CD4-positive, CD25-positive, alpha-beta regulatory T cell (primary cell): Measurements from ENCODE around the gene FLG. TPM values are rescaled to one million over a fixed set of nuclear protein-coding genes. Genes with fewer than 3 reads are reported as not detected.
A peak's percentile ranks its signal among the peaks of the same experiment; 100 is the strongest.

Experiments used
- ATAC-seq, 2 donors: fragments of 150-1000 bp; cut with Tn5 transposase; one replicate each; pipeline ENCODE4 v1.10.0; 2021; ENCODE audit warnings: low read depth in 2 of 2, moderate number of reproducible peaks in 2 of 2, moderate library complexity in 1 of 2
- DNase-seq, 3 donors: peaks; one replicate each; pipeline versions ENCODE4 v3.0.0 to v3.0.0-alpha.2; 2012 to 2022; ENCODE audit warnings: mixed read lengths in 1 of 3
- H3K27ac ChIP-seq: one replicate; pipeline ENCODE4 v1.7.0; 2013; ENCODE audit warnings: mild to moderate bottlenecking, low read length; ENCODE audit not compliant: insufficient read depth, poor library complexity, severe bottlenecking
- H3K27me3 ChIP-seq: one replicate; pipeline ENCODE4 v1.7.0; 2013; ENCODE audit warnings: low read length; ENCODE audit not compliant: control insufficient read depth, insufficient read depth
- H3K36me3 ChIP-seq: one replicate; pipeline ENCODE4 v1.7.0; 2013; ENCODE audit warnings: mild to moderate bottlenecking, low read length, moderate library complexity; ENCODE audit not compliant: control insufficient read depth, insufficient read depth
- H3K4me1 ChIP-seq: 2 replicates; pipeline ENCODE4 v1.7.0; 2013; ENCODE audit warnings: mild to moderate bottlenecking, low read length; ENCODE audit not compliant: insufficient read depth, control insufficient read depth, poor library complexity, severe bottlenecking
- H3K4me3 ChIP-seq: one replicate; pipeline ENCODE4 v1.7.0; 2013; ENCODE audit warnings: low read depth, mild to moderate bottlenecking, low read length, moderate library complexity
- H3K9me3 ChIP-seq, 2 experiments: 1 replicate in 1 of 2; 2 replicates in 1 of 2; pipeline ENCODE4 v1.7.0; 2013; ENCODE audit warnings: low read length in 2 of 2, mild to moderate bottlenecking in 1 of 2, moderate library complexity in 1 of 2; ENCODE audit not compliant: control insufficient read depth in 2 of 2
- H3K27ac Mint-ChIP-seq, 3 donors: one replicate each; pipeline ENCODE4 v1.8.0; 2020 to 2022; ENCODE audit warnings: mild to moderate bottlenecking in 3 of 3, mixed read lengths in 3 of 3, moderate library complexity in 2 of 3
- H3K27me3 Mint-ChIP-seq: one replicate; pipeline ENCODE4 v1.8.0; 2022; ENCODE audit warnings: mild to moderate bottlenecking, mixed read lengths
- H3K36me3 Mint-ChIP-seq: one replicate; pipeline ENCODE4 v1.8.0; 2020; ENCODE audit warnings: mixed read lengths
- H3K4me1 Mint-ChIP-seq, 4 donors: one replicate each; pipeline ENCODE4 v1.8.0; 2020 to 2022; ENCODE audit warnings: mixed read lengths in 4 of 4, mild to moderate bottlenecking in 1 of 4
- H3K4me3 Mint-ChIP-seq, 4 donors: one replicate each; pipeline ENCODE4 v1.8.0; 2020 to 2022; ENCODE audit warnings: mild to moderate bottlenecking in 4 of 4, mixed read lengths in 4 of 4, moderate library complexity in 3 of 4
- H3K9me3 Mint-ChIP-seq, 7 donors: one replicate each; pipeline ENCODE4 v1.8.0; 2020 to 2022; ENCODE audit warnings: mixed read lengths in 7 of 7, mild to moderate bottlenecking in 3 of 7, moderate library complexity in 2 of 7
- polyA plus RNA-seq, 4 donors: library from polyadenylated mRNA; unstranded; fragments of 300-500 nt; fragmentation: Illumina TruSeq; gene quantifications; one replicate each; pipeline ENCODE4 v1.2.3, GENCODE V29; 2021
- total RNA-seq: library from RNA; stranded (reverse); gene quantifications from one replicate; pipeline ENCODE4 v1.2.3, GENCODE V29; 2022

FLG gene
- not detected for total RNA-seq
- polyA plus RNA-seq, result not detected

DNA sequence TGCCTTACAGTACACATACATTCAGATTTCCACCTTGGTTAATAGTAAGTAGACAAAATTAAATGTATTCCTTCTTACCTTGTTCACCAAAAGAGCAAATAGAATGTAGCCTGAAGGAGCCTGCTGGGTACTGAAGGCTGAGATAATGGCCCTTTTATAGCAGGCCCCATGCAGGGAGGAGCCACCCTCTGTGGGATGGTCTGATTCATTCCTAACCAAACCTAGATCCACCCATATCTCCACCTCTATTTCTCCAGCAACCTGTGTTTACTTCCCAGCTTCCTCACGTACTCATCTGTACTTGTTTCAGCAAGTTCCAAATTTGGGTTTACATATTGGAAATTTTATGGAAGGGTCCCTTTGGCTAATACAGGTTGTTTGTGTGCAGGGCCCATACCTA is at the start of gene FLG:
Gene FLG (minus strand): TSS at position 129 of the 400 bp plus-strand sequence. CDS start 9,783 bp downstream, outside the sequence.
- no peaks in the 10 kb centered on the region for H3K4me1 ChIP-seq
- peaks cover 11% of the 10 kb centered on the region for H3K27me3 ChIP-seq
- Mint-ChIP-seq H3K27me3 (peaks cover 8% of the 10 kb centered on the region), H3K4me3 (no peak within 1 kb of the TSS), H3K9me3 (no peaks in the 10 kb centered on the region), H3K36me3 (no peaks in the 10 kb centered on the region), H3K27ac (no peak within 1 kb of the TSS), H3K4me1 (no peaks in the 10 kb centered on the region)
- no peak within 1 kb of the TSS for H3K4me3 ChIP-seq
- H3K9me3 ChIP-seq, result no peaks in the 10 kb centered on the region
- no peak within 1 kb of the TSS for H3K27ac ChIP-seq
- ATAC-seq (no peak), DNase-seq (no peak)
- H3K36me3 ChIP-seq, result no peaks in the 10 kb centered on the region

DNA sequence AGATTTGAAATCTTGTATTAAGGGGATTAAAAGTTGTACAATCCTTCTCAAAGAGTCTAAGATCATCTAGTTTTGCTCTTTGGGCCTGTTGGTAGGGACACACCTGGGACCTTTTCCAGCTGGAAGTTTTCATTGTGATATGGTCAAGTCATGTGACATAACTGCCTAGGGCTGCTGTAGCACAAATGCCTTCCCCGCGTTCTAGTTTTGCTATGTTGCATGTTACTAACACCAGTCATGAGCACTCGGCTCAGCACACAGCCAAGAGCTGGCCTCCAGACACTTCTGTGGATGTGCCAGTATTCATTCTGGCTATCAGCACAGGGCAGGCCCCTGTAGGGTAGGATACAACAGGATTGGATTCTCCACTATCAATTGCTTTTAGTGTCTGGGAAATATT is 49.4 kb upstream of the FLG start:
- H3K27ac Mint-ChIP-seq, result no peak overlapping the region

GRCh38 chr1:152372672-152373071 is 47.6 kb upstream of the FLG start:
- Histone ChIP-seq H3K9me3 (peaks cover 7 to 9% of the 10 kb centered on the region in 2 experiments), H3K27ac (no peak overlapping the region), H3K27me3 (peaks cover 4% of the 10 kb centered on the region), H3K4me1 (no peaks in the 10 kb centered on the region), H3K4me3 (no peak overlapping the region), H3K36me3 (no peaks in the 10 kb centered on the region)
- Mint-ChIP-seq H3K9me3 (peaks cover 0 to 13% (median 2%) of the 10 kb centered on the region in 7 donors), H3K27ac (no peak overlapping the region), H3K36me3 (no peaks in the 10 kb centered on the region), H3K27me3 (peaks cover 11% of the 10 kb centered on the region), H3K4me1 (no peaks in the 10 kb centered on the region), H3K4me3 (no peak overlapping the region)
- no peak for DNase-seq
- no peak for ATAC-seq

More for the DNA sequence above, 49.4 kb upstream of the FLG start:
- no peak for ATAC-seq
- no peak for DNase-seq
- no peaks in the 10 kb centered on the region for H3K4me1 ChIP-seq
- no peak overlapping the region for H3K4me3 ChIP-seq
- H3K27ac ChIP-seq, result no peak overlapping the region
- H3K4me3 Mint-ChIP-seq, result no peak overlapping the region
- H3K36me3 ChIP-seq, result no peaks in the 10 kb centered on the region
- H3K27me3 Mint-ChIP-seq, result peaks cover 8% of the 10 kb centered on the region
- H3K36me3 Mint-ChIP-seq, result no peaks in the 10 kb centered on the region
- no peaks in the 10 kb centered on the region for H3K4me1 Mint-ChIP-seq
- no peaks in the 10 kb centered on the region for H3K27me3 ChIP-seq
- peaks cover 0 to 4% (median 1%) of the 10 kb centered on the region in 7 donors for H3K9me3 Mint-ChIP-seq
- peaks cover 2 to 4% of the 10 kb centered on the region in 2 experiments for H3K9me3 ChIP-seq

GRCh38 chr1:152367436-152367835 is 42.4 kb upstream of the FLG start:
- peaks cover 7 to 9% of the 10 kb centered on the region in 2 experiments for H3K9me3 ChIP-seq
- no peaks in the 10 kb centered on the region for H3K4me1 Mint-ChIP-seq
- H3K9me3 Mint-ChIP-seq, result peaks cover 0 to 13% (median 2%) of the 10 kb centered on the region in 7 donors
- ATAC-seq (no peak), DNase-seq (no peak)
- no peak overlapping the region for H3K27ac Mint-ChIP-seq
- H3K36me3 Mint-ChIP-seq, result no peaks in the 10 kb centered on the region
- H3K36me3 ChIP-seq, result no peaks in the 10 kb centered on the region
- H3K4me3 Mint-ChIP-seq, result no peak overlapping the region
- peaks cover 15% of the 10 kb centered on the region for H3K27me3 ChIP-seq
- no peak overlapping the region for H3K4me3 ChIP-seq
- peaks cover 16% of the 10 kb centered on the region for H3K27me3 Mint-ChIP-seq
- no peaks in the 10 kb centered on the region for H3K4me1 ChIP-seq
- H3K27ac ChIP-seq, result no peak overlapping the region

- ATAC-seq (no peak), DNase-seq (no peak)
- H3K27ac ChIP-seq, result no peak within 1 kb of the TSS
- H3K27me3 ChIP-seq, result peaks cover 9% of the 10 kb centered on the region
- H3K36me3 ChIP-seq, result no peaks in the 10 kb centered on the region
- Mint-ChIP-seq H3K4me3 (no peak within 1 kb of the TSS), H3K4me1 (no peaks in the 10 kb centered on the region), H3K36me3 (no peaks in the 10 kb centered on the region), H3K9me3 (peaks cover 0 to 5% (median 0%) of the 10 kb centered on the region in 7 donors), H3K27ac (no peak within 1 kb of the TSS), H3K27me3 (peaks cover 18% of the 10 kb centered on the region)
- H3K4me1 ChIP-seq, result no peaks in the 10 kb centered on the region
- no peaks in the 10 kb centered on the region for H3K9me3 ChIP-seq
- no peak within 1 kb of the TSS for H3K4me3 ChIP-seq
Observed at GRCh38 chr1:152359906-152360305, 34.9 kb upstream of the FLG start, which contains the start of gene FLG2. TSS of gene FLG2 (minus strand) at chr1:152360006. CDS start at chr1:152358884, 1,122 bp downstream.

GRCh38 chr1:152356736-152357135 is 31.7 kb upstream of the FLG start:
- Mint-ChIP-seq H3K27me3 (peaks cover 14% of the 10 kb centered on the region), H3K36me3 (no peaks in the 10 kb centered on the region), H3K9me3 (peaks cover 0 to 5% (median 0%) of the 10 kb centered on the region in 7 donors), H3K27ac (no peak overlapping the region), H3K4me1 (no peaks in the 10 kb centered on the region), H3K4me3 (no peak overlapping the region)
- no peaks in the 10 kb centered on the region for H3K36me3 ChIP-seq
- no peak overlapping the region for H3K27ac ChIP-seq
- no peak for DNase-seq
- no peaks in the 10 kb centered on the region for H3K4me1 ChIP-seq
- ATAC-seq, result no peak
- no peak overlapping the region for H3K4me3 ChIP-seq
- no peaks in the 10 kb centered on the region for H3K9me3 ChIP-seq
- H3K27me3 ChIP-seq, result peaks cover 6% of the 10 kb centered on the region

DNA sequence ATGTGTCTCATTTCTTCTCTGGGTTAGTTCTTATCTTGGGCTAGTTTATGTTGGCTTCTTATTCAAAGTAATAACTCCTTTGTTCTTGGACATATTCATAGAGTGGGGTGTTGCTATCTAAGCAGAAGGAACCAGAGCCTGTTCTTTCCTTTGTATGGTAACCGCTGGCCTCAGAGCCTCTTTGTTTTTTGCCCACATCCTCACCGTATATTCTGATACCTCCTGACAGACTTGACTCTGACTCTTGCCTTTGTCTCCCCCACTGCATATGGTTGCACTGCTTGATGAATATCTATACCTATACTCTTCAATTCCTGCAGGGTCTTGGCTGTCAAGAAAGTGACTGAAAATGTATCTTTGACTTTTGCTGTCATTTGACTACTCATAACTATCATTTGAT is 24.6 kb upstream of the FLG start:
- peaks cover 10% of the 10 kb centered on the region for H3K27me3 ChIP-seq
- no peaks in the 10 kb centered on the region for H3K9me3 ChIP-seq
- no peaks in the 10 kb centered on the region for H3K4me1 ChIP-seq
- H3K27ac ChIP-seq, result no peak overlapping the region
- Mint-ChIP-seq H3K27ac (no peak overlapping the region), H3K4me3 (no peak overlapping the region), H3K4me1 (no peaks in the 10 kb centered on the region), H3K36me3 (no peaks in the 10 kb centered on the region), H3K27me3 (peaks cover 12% of the 10 kb centered on the region), H3K9me3 (no peaks in the 10 kb centered on the region)
- no peak overlapping the region for H3K4me3 ChIP-seq
- DNase-seq (no peak), ATAC-seq (no peak)
- no peaks in the 10 kb centered on the region for H3K36me3 ChIP-seq

GRCh38 chr1:152348447-152348846 is 23.4 kb upstream of the FLG start:
- H3K27ac Mint-ChIP-seq, result no peak overlapping the region
- Histone ChIP-seq H3K4me3 (no peak overlapping the region), H3K9me3 (no peaks in the 10 kb centered on the region), H3K4me1 (no peaks in the 10 kb centered on the region), H3K36me3 (no peaks in the 10 kb centered on the region), H3K27me3 (peaks cover 15% of the 10 kb centered on the region), H3K27ac (no peak overlapping the region)
- H3K9me3 Mint-ChIP-seq, result no peaks in the 10 kb centered on the region
- no peak overlapping the region for H3K4me3 Mint-ChIP-seq
- no peaks in the 10 kb centered on the region for H3K4me1 Mint-ChIP-seq
- no peaks in the 10 kb centered on the region for H3K36me3 Mint-ChIP-seq
- H3K27me3 Mint-ChIP-seq, result peaks cover 22% of the 10 kb centered on the region
- DNase-seq (peak in 1 of 3 donors; percentile 27), ATAC-seq (no peak)
